PC-9 (cell line): ENCODE measurements around the gene KRIT1. TPM values are rescaled to one million over a fixed set of nuclear protein-coding genes. Genes with fewer than 3 reads are reported as not detected.
A peak's percentile ranks its signal among the peaks of the same experiment; 100 is the strongest.
"Not testable (repeated sequence)": the region's sequence is repeated elsewhere in the genome, so short reads cannot be mapped to it uniquely, and the experiment has no call there.

Experiments used
- BruUV-seq: library from RNA; stranded (reverse); fragments of 400-500 nt; replicated peaks from 2 replicates; lab custom pipeline; 2021; lab: Mats Ljungman, UMichigan
- CTCF ChIA-PET: fragments of 300-600 bp; sonication (Branson Sonifier 250); formaldehyde crosslinking; loops from one replicate; lab custom pipeline; 2022; ENCODE audit warnings: antibody characterized with exemption; lab: Charles Lee
- POLR2A ChIA-PET: fragments of 300-600 bp; sonication (Branson Sonifier 250); formaldehyde crosslinking; loops from one replicate; lab custom pipeline; 2022; ENCODE audit warnings: antibody characterized with exemption; ENCODE audit not compliant: unreplicated experiment; lab: Charles Lee
- DNase-seq, 2 experiments: peaks; one replicate each; pipeline versions ENCODE4 v3.0.0 to v3.0.0-alpha.2; 2015 to 2022; ENCODE audit warnings: mixed read lengths in 1 of 2
- H2AFZ ChIP-seq: fragments of 200-600 bp; sonication (generic); 2 replicates; pipeline ENCODE4 v1.8.1; 2017; ENCODE audit warnings: antibody characterized with exemption
- H3F3A ChIP-seq: fragments of 200-600 bp; sonication (generic); 2 replicates; pipeline ENCODE4 v1.8.1; 2017; ENCODE audit warnings: antibody characterized with exemption, mild to moderate bottlenecking, low read depth; ENCODE audit not compliant: insufficient read depth
- H3K27ac ChIP-seq: fragments of 200-600 bp; sonication (generic); 2 replicates; pipeline ENCODE4 v1.6.1; 2016; ENCODE audit warnings: mixed run types
- H3K27me3 ChIP-seq: fragments of 200-600 bp; sonication (generic); 2 replicates; pipeline ENCODE4 v1.6.1; 2016; ENCODE audit warnings: low read depth, mixed run types; ENCODE audit not compliant: insufficient read depth
- H3K36me3 ChIP-seq: fragments of 200-600 bp; sonication (generic); 2 replicates; pipeline ENCODE4 v1.6.1; 2016; ENCODE audit warnings: low read depth, mixed run types
- H3K4me1 ChIP-seq: fragments of 200-600 bp; sonication (generic); replicated peaks from 2 replicates; pipeline ENCODE4 v1.6.1; 2016; ENCODE audit warnings: mixed run types; ENCODE audit not compliant: insufficient read depth
- H3K4me2 ChIP-seq: fragments of 200-600 bp; sonication (generic); 2 replicates; pipeline ENCODE4 v1.6.1; 2017; ENCODE audit warnings: mixed run types
- H3K4me3 ChIP-seq: fragments of 200-600 bp; sonication (generic); 2 replicates; pipeline ENCODE4 v1.6.1; 2016; ENCODE audit warnings: mixed run types
- H3K79me2 ChIP-seq: fragments of 200-600 bp; sonication (generic); 2 replicates; pipeline ENCODE4 v1.6.1; 2017; ENCODE audit warnings: low read depth, mixed run types
- H3K9me2 ChIP-seq: fragments of 200-600 bp; sonication (generic); 2 replicates; pipeline ENCODE4 v1.8.1; 2017; ENCODE audit warnings: mild to moderate bottlenecking; ENCODE audit not compliant: insufficient read depth
- H3K9me3 ChIP-seq: fragments of 200-600 bp; sonication (generic); 2 replicates; pipeline ENCODE4 v1.8.1; 2016; ENCODE audit warnings: low read depth; ENCODE audit not compliant: insufficient read depth
- H4K20me1 ChIP-seq: fragments of 200-600 bp; sonication (generic); 2 replicates; pipeline ENCODE4 v1.8.1; 2017; ENCODE audit not compliant: insufficient read depth
- CTCF ChIP-seq: fragments of 200-600 bp; sonication (generic); conservative IDR thresholded peaks from 2 replicates; pipeline ENCODE4 v1.6.1; 2017; ENCODE audit warnings: mixed run types, antibody characterized with exemption, mild to moderate bottlenecking, moderate library complexity
- EZH2 ChIP-seq: fragments of 200-600 bp; sonication (generic); IDR thresholded peaks from 2 replicates; pipeline ENCODE4 v1.8.0; 2017; ENCODE audit warnings: antibody characterized with exemption, low read depth
- intact Hi-C: fragments of 100-400 bp; cut with micrococcal nuclease; formaldehyde crosslinking; loops from one replicate; pipeline ENCODE4 v1.10.0; 2022; ENCODE audit not compliant: unreplicated experiment
- total RNA-seq: library from RNA; stranded (reverse); gene quantifications from 2 replicates; pipeline ENCODE4 v1.2.3, GENCODE V29; 2021

Gene KRIT1
- total RNA-seq, 1 experiment from 2014 or later: 52.6 TPM

GRCh38 chr7:92178928-92179924 is 66.5 kb downstream of the KRIT1 start, which contains the start of gene LRRD1:
Gene LRRD1, minus strand, starts transcription at chr7:92179142. Its CDS starts 13,940 bp downstream, at chr7:92165202.
- DNase-seq: peak; percentile 60 to 96
- Histone ChIP-seq H3K9me2 (no peaks in the 10 kb centered on the region), H3K27me3 (no peaks in the 10 kb centered on the region), H3K79me2 (no peaks in the 10 kb centered on the region), H3K4me2 (peak within 1 kb of the TSS; percentile 28; the same call in 1 of the 2 replicates), H3K36me3 (no peaks in the 10 kb centered on the region), H3F3A (no peaks in the 10 kb centered on the region; the same call in 1 of the 2 replicates), H2AFZ (no peak within 1 kb of the TSS), H3K4me1 (0 out of 2 replicates have a peak, but pooled peaks cover 9% of the 10 kb centered on the region), H3K4me3 (0 out of 2 replicates have a peak within 1 kb of the TSS, but pooled peaks have one; percentile 24), H3K27ac (no peak within 1 kb of the TSS), H3K9me3 (peaks cover 4% of the 10 kb centered on the region; the same call in 1 of the 2 replicates), H4K20me1 (no peaks in the 10 kb centered on the region)
- peak; percentile 72 for TF ChIP-seq CTCF
- TF ChIP-seq EZH2: no peak
- intact Hi-C loops: loop anchor here (1.0 to 2.0 kb wide), 3 partner anchors 246 to 299 kb away; partner anchors contain the start of gene MTERF1
- ChIA-PET POLR2A (no interaction called here), CTCF (interaction anchor here (0.6 to 1.1 kb wide), 3 partner anchors 250 to 364 kb away, joined by 3 to 6 read pairs (median 3); partner anchors contain the start of gene GATAD1)
- BruUV-seq: no TSS peak

GRCh38 chr7:92177362-92177761 is 68.4 kb downstream of the KRIT1 start:
- Histone ChIP-seq H3K9me2 (no peaks in the 10 kb centered on the region), H3K27ac (no peak overlapping the region), H3K4me1 (0 out of 2 replicates have a peak, but pooled peaks cover 9% of the 10 kb centered on the region), H3K4me3 (no peak overlapping the region), H3K79me2 (no peaks in the 10 kb centered on the region), H3K9me3 (0 out of 2 replicates have a peak, but pooled peaks cover 4% of the 10 kb centered on the region), H3K27me3 (no peaks in the 10 kb centered on the region), H3F3A (no peaks in the 10 kb centered on the region; the same call in 1 of the 2 replicates), H2AFZ (no peak overlapping the region), H3K4me2 (no peak overlapping the region), H4K20me1 (no peaks in the 10 kb centered on the region), H3K36me3 (no peaks in the 10 kb centered on the region)
- intact Hi-C loops: no loop called here
- DNase-seq: no peak
- ChIA-PET CTCF (interaction anchor here (0.6 to 0.7 kb wide), 3 partner anchors 45 to 287 kb away, joined by 3 to 4 read pairs (median 3); no protein-coding TSS in a partner anchor), POLR2A (no interaction called here)
- BruUV-seq: no TSS peak
- TF ChIP-seq EZH2 (no peak), CTCF (no peak)

GRCh38 chr7:92169529-92169928 is 76.2 kb downstream of the KRIT1 start:
- H3K9me3 ChIP-seq, H4K20me1 ChIP-seq, H3K4me1 ChIP-seq, BruUV-seq, H3K27me3 ChIP-seq, CTCF ChIA-PET, H2AFZ ChIP-seq, H3F3A ChIP-seq, H3K36me3 ChIP-seq, H3K79me2 ChIP-seq, H3K9me2 ChIP-seq, H3K4me2 ChIP-seq, DNase-seq, POLR2A ChIA-PET, H3K27ac ChIP-seq, H3K4me3 ChIP-seq, intact Hi-C loops: not testable (repeated sequence)
